ENCODE measurements around the gene CDKN1A. TPM values are rescaled to one million over a fixed set of nuclear protein-coding genes. Genes with fewer than 3 reads are reported as not detected.

Gene CDKN1A
- total RNA-seq, 1 experiment from 2014 or later: 17.4 TPM

DNA sequence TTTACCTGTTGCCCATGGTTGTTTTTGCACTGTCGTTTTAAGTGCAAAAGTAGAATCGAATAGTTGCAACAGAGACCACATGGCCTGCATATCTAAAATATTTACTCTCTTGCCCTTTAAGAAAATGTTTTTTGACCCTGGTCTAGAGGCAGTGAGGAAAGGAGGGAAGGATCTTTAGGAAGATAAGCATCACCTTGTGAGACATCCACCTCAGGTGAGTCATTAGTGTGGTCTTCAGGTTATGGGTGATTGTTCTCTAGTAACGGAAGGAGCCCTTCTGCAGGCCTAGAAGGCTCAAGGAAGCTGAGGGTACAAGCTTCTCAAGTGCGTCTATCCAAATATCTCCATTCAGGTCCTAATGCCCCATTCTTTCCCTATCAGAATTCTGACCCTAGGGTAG, 12.5 kb downstream of the CDKN1A start:
- Histone ChIP-seq H4K20me1 (ENCODE audit: control insufficient read depth, insufficient read depth, insufficient read length) (no peaks in the 10 kb centered on the region), H4K5ac (ENCODE audit: insufficient read length, low read depth, low read length) (no peak overlapping the region), H2AK5ac (ENCODE audit: insufficient read length, low read length) (no peak overlapping the region), H3K4me2 (ENCODE audit: insufficient read depth, insufficient read length, low read length) (no peak overlapping the region), H3K23ac (ENCODE audit: insufficient read length, low read depth, low read length) (no peak overlapping the region), H3T11ph (ENCODE audit: low read length) (no peak overlapping the region), H2BK15ac (ENCODE audit: low read depth, low read length) (no peak overlapping the region), H4K91ac (ENCODE audit: insufficient read length, low read depth, low read length) (no peak overlapping the region), H3K4me1 (ENCODE audit: insufficient read depth, low read length) (no peaks in the 10 kb centered on the region), H2BK5ac (ENCODE audit: insufficient read length, low read length) (no peak overlapping the region), H2BK20ac (ENCODE audit: low read depth, low read length, poor library complexity, severe bottlenecking) (no peak overlapping the region), H2AFZ (ENCODE audit: low read length) (no peak overlapping the region), H3K79me1 (ENCODE audit: insufficient read depth, low read depth, low read length, poor library complexity, severe bottlenecking) (no peaks in the 10 kb centered on the region), H3K14ac (ENCODE audit: insufficient read depth, low read length) (no peak overlapping the region), H3K27ac (ENCODE audit: insufficient read length, low read depth, low read length) (no peak overlapping the region), H3K18ac (ENCODE audit: insufficient read length, low read depth, low read length) (no peak overlapping the region), H2BK120ac (ENCODE audit: low read depth, low read length, poor library complexity, severe bottlenecking) (no peak overlapping the region), H3K4ac (ENCODE audit: low read depth, low read length) (no peak overlapping the region), H4K8ac (replicated peaks; ENCODE audit: insufficient read length, low read depth, low read length) (no peak overlapping the region), H3K56ac (ENCODE audit: insufficient read length, low read depth, low read length) (no peak overlapping the region), H3K9me3 (ENCODE audit: control insufficient read depth, low read depth, low read length) (no peaks in the 10 kb centered on the region), H3K23me2 (ENCODE audit: insufficient read length, low read depth, low read length, poor library complexity, severe bottlenecking) (no peaks in the 10 kb centered on the region), H3K9ac (ENCODE audit: extremely low read depth, insufficient read length, low read length) (no peak overlapping the region), H2BK12ac (ENCODE audit: insufficient read length, low read depth, low read length) (no peak overlapping the region), H3K79me2 (ENCODE audit: insufficient read depth, low read length) (no peaks in the 10 kb centered on the region), H3K27me3 (ENCODE audit: insufficient read depth, low read length) (no peaks in the 10 kb centered on the region)
- TF ChIP-seq, protein P1, sequence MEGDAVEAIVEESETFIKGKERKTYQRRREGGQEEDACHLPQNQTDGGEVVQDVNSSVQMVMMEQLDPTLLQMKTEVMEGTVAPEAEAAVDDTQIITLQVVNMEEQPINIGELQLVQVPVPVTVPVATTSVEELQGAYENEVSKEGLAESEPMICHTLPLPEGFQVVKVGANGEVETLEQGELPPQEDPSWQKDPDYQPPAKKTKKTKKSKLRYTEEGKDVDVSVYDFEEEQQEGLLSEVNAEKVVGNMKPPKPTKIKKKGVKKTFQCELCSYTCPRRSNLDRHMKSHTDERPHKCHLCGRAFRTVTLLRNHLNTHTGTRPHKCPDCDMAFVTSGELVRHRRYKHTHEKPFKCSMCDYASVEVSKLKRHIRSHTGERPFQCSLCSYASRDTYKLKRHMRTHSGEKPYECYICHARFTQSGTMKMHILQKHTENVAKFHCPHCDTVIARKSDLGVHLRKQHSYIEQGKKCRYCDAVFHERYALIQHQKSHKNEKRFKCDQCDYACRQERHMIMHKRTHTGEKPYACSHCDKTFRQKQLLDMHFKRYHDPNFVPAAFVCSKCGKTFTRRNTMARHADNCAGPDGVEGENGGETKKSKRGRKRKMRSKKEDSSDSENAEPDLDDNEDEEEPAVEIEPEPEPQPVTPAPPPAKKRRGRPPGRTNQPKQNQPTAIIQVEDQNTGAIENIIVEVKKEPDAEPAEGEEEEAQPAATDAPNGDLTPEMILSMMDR (conservative IDR thresholded peaks at IDR 0.05): no peak
- DNase-seq: no peak
- H3K4me3 Mint-ChIP-seq: no peak overlapping the region
- WGBS (ENCODE audit: extremely low coverage, insufficient read length, low lambda C conversion rate): no CpG with 5 or more reads among the region's 4 CpGs
- H3K4me1 Mint-ChIP-seq: peaks cover 0 to 4% of the 10 kb centered on the region in 2 experiments; a peak in 1 of 4 replicates
- no peak overlapping the region for H3K27ac Mint-ChIP-seq
- H3K36me3 Mint-ChIP-seq (ENCODE audit: insufficient read depth in 1 of 3, low read depth in 3 of 3): peaks cover 0 to 11% (median 5%) of the 10 kb centered on the region in 3 experiments; a peak in 3 of 7 replicates
- no peaks in the 10 kb centered on the region; the same call in 1 of the 2 replicates for H3K27me3 Mint-ChIP-seq (ENCODE audit: low read depth)
- H3K9me3 Mint-ChIP-seq: no peaks in the 10 kb centered on the region

Data from H9 (cell line).